Thymus (tissue), 11 donors: Measurements from ENCODE around the gene LCA5. TPM values are rescaled to one million over a fixed set of nuclear protein-coding genes. Genes with fewer than 3 reads are reported as not detected.
"Not testable (repeated sequence)": the region's sequence is repeated elsewhere in the genome, so short reads cannot be mapped to it uniquely, and the experiment has no call there.

Experiments
- DNase-seq, 9 donors: peaks; one replicate each; pipeline ENCODE4 v3.0.0-alpha.2; 2013; ENCODE audit warnings: low spot score in 9 of 9, low read depth in 6 of 9, missing footprints in 1 of 9
- H3K27ac ChIP-seq, 2 donors: one replicate each; pipeline ENCODE4 v1.5.1; 2013; ENCODE audit warnings: control low read depth in 1 of 2, low read depth in 1 of 2, low read length in 1 of 2, mild to moderate bottlenecking in 1 of 2, moderate library complexity in 1 of 2
- H3K27me3 ChIP-seq, 2 donors: one replicate each; pipeline ENCODE4 v1.5.1; 2013; ENCODE audit warnings: low read length in 1 of 2; ENCODE audit not compliant: control insufficient read depth in 2 of 2, insufficient read depth in 1 of 2
- H3K36me3 ChIP-seq, 2 donors: one replicate each; pipeline ENCODE4 v1.5.1; 2013; ENCODE audit warnings: low read length in 1 of 2, mild to moderate bottlenecking in 1 of 2, moderate library complexity in 1 of 2; ENCODE audit not compliant: control insufficient read depth in 2 of 2, insufficient read depth in 2 of 2
- H3K4me1 ChIP-seq, 2 donors: one replicate each; pipeline ENCODE4 v1.5.1; 2013; ENCODE audit warnings: low read length in 2 of 2; ENCODE audit not compliant: control insufficient read depth in 2 of 2, insufficient read depth in 2 of 2
- H3K4me3 ChIP-seq, 2 donors: one replicate each; pipeline ENCODE4 v1.5.1; 2013; ENCODE audit warnings: low read length in 2 of 2, control low read depth in 1 of 2, mild to moderate bottlenecking in 1 of 2
- H3K9me3 ChIP-seq, 2 donors: one replicate each; pipeline ENCODE4 v1.5.1; 2013; ENCODE audit warnings: low read length in 1 of 2, mild to moderate bottlenecking in 1 of 2; ENCODE audit not compliant: control insufficient read depth in 2 of 2, insufficient read depth in 1 of 2
- WGBS: extraction: QIAGEN DNeasy Blood & Tissue Kit; methylation state at CpG from one replicate; pipeline ENCODE4 v1.1.7; 2013; 5-methylcytosine and 5-hydroxymethylcytosine counted together
- polyA plus RNA-seq: library from polyadenylated mRNA; stranded (reverse); fragments of 200-250 nt; gene quantifications from one replicate; pipeline ENCODE4 v1.2.3, GENCODE V29; 2013
- total RNA-seq: library from RNA; stranded (reverse); fragments of 120-200 nt; gene quantifications from one replicate; pipeline ENCODE4 v1.2.4, GENCODE V29; 2013
- donor health status: healthy.

LCA5 gene
- total and polyA plus RNA-seq, 2 donors, result 1.3 to 1.7 TPM

DNA sequence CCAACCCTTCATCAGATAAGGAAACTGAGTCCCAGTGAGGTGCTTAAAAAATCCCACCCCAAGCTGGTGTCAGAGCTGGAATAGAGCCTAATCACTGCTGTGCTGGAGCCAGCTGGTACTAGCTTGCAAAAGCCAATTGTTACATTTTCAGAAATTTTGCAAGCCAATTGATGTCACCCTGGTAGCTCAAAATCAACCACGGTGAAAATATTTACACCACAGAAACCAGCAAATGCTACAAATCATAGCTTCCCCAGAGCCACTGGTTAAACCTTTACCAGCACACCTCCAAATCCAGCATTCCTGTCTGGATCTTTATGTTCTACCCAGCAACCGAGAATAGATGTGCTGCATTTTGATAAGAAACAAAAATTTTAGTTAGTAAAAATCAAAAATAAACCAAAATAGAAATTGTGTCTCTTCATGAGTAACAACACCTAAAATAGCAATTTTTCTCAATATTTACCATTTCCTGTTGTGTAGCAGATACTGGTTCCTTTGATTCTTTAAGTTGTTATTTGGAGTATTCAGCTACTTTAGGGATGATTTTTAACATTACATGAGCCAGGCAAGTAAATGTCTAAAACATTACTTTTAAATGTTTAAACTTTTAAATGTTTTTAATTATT lies 7.2 kb upstream of the LCA5 start:
- Histone ChIP-seq H3K27me3 (no peaks in the 10 kb centered on the region), H3K4me3 (no peak overlapping the region), H3K4me1 (peaks cover 0 to 5% of the 10 kb centered on the region in 2 donors), H3K27ac (peak overlapping the region; percentile 8 to 49), H3K9me3 (no peaks in the 10 kb centered on the region), H3K36me3 (no peaks in the 10 kb centered on the region)
- WGBS, result 87% methylated on average over 2 of the region's 2 CpGs
- no peak for DNase-seq

- no peak overlapping the region for H3K27ac ChIP-seq
- 100% methylated on average over 1 of the region's 1 CpG for WGBS
Measured at GRCh38 chr6:79543886-79544285, 6.7 kb upstream of the LCA5 start.

GRCh38 chr6:79543411-79543810 lies 6.2 kb upstream of the LCA5 start:
- no peaks in the 10 kb centered on the region for H3K9me3 ChIP-seq
- DNase-seq, result no peak
- no peak overlapping the region for H3K27ac ChIP-seq
- WGBS, result 97% methylated on average over 1 of the region's 1 CpG
- H3K4me3 ChIP-seq, result no peak overlapping the region
- no peaks in the 10 kb centered on the region for H3K27me3 ChIP-seq
- no peaks in the 10 kb centered on the region for H3K36me3 ChIP-seq
- H3K4me1 ChIP-seq, result peaks cover 0 to 5% of the 10 kb centered on the region in 2 donors

More at GRCh38 chr6:79543886-79544285, 6.7 kb upstream of the LCA5 start:
- Histone ChIP-seq H3K9me3 (no peaks in the 10 kb centered on the region), H3K4me1 (peaks cover 0 to 5% of the 10 kb centered on the region in 2 donors), H3K36me3 (no peaks in the 10 kb centered on the region), H3K27me3 (no peaks in the 10 kb centered on the region), H3K4me3 (no peak overlapping the region)
- DNase-seq, result no peak

- H3K9me3 ChIP-seq, result no peaks in the 10 kb centered on the region
- peaks cover 2 to 13% of the 10 kb centered on the region in 2 donors for H3K27me3 ChIP-seq
- WGBS, result 74% methylated on average over 14 of the region's 14 CpGs
- H3K36me3 ChIP-seq, result no peaks in the 10 kb centered on the region
- H3K4me1 ChIP-seq, result peaks cover 0 to 7% of the 10 kb centered on the region in 2 donors
- no peak for DNase-seq
- peak overlapping the region; percentile 68 to 85 for H3K4me3 ChIP-seq
- no peak overlapping the region for H3K27ac ChIP-seq
Measured at GRCh38 chr6:79538106-79538971, 1.1 kb upstream of the LCA5 start.

GRCh38 chr6:79536585-79536953 lies 661 bp downstream of the LCA5 start:
- peaks cover 2 to 13% of the 10 kb centered on the region in 2 donors for H3K27me3 ChIP-seq
- peaks cover 0 to 7% of the 10 kb centered on the region in 2 donors for H3K4me1 ChIP-seq
- H3K9me3 ChIP-seq, result no peaks in the 10 kb centered on the region
- no peaks in the 10 kb centered on the region for H3K36me3 ChIP-seq
- peak overlapping the region; percentile 74 for H3K27ac ChIP-seq
- peak overlapping the region; percentile 68 to 85 for H3K4me3 ChIP-seq
- 5% methylated on average over 9 of the region's 9 CpGs for WGBS
- peak in 2 of 9 donors; percentile 1 to 25 for DNase-seq

GRCh38 chr6:79529567-79529966 lies 7.7 kb downstream of the LCA5 start:
- not testable (repeated sequence) for H3K4me1 ChIP-seq, DNase-seq, H3K27ac ChIP-seq, H3K9me3 ChIP-seq, H3K36me3 ChIP-seq, H3K4me3 ChIP-seq, H3K27me3 ChIP-seq
- WGBS, result 92% methylated on average over 4 of the region's 4 CpGs

DNA sequence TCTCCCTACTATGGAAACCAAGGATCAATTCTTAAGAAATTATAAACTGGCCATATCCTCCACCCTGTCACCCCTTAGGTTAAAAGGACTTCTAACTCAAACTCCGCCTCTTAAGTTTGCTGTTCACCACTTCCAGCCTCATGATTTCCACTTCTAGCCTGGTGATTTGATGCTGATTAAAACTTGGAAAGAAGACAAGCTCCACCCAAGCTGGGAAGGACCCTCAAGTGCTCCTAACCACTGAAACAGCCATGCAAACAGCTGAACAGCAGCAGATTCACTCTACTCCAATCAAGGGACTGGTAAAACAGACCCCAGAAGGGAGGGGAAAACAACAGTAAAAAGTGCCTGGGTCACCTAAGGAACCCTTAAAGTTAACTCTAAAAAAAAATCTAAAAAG lies 10.3 kb downstream of the LCA5 start:
- Histone ChIP-seq H3K36me3 (no peaks in the 10 kb centered on the region), H3K4me1 (no peaks in the 10 kb centered on the region), H3K9me3 (no peaks in the 10 kb centered on the region), H3K4me3 (no peak overlapping the region), H3K27ac (no peak overlapping the region), H3K27me3 (no peaks in the 10 kb centered on the region)
- DNase-seq, result no peak
- 99% methylated on average over 1 of the region's 1 CpG for WGBS

DNA sequence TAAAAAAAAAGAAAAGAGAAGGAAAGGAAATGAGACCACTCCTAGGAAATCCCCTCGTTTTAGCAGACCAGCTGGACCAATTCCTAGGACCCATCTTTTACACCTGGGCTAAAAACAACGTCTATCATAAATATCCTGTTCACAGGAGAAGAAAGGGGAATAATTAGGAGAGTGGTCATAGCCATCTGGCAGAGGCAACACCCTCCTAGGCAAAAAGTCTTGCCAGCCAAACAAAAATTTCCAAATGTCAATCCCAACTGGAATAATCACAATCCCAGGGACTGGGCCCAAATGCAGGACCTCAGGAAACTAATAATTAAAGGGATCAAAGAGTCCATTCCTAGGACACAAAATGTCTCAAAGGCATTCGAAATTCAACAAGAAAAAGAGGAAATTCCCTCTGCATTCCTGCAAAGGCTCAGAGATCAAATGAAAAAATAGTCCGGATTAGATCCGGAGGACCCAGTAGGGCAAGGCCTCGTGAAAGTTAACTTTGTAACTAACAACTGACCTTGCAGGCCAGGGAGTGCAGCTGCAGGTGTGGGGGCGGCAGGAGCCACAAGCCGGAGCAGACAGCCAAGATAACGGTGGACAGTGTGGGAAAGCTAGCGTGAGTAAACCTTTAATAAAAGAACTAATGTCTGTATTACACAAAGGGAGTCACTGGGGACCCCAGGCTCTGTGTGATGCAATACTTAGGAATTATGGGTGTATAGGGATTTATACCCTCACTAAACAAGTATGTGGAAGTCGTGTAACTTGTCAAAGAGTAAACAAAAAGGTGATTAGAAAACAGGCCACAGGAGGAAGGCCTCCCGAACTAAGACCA lies 11.7 kb downstream of the LCA5 start:
- no peak overlapping the region for H3K27ac ChIP-seq
- no peaks in the 10 kb centered on the region for H3K36me3 ChIP-seq
- H3K4me1 ChIP-seq, result no peaks in the 10 kb centered on the region
- H3K4me3 ChIP-seq, result no peak overlapping the region
- 92% methylated on average over 12 of the region's 12 CpGs for WGBS
- H3K9me3 ChIP-seq, result no peaks in the 10 kb centered on the region
- no peaks in the 10 kb centered on the region for H3K27me3 ChIP-seq
- no peak for DNase-seq

DNA sequence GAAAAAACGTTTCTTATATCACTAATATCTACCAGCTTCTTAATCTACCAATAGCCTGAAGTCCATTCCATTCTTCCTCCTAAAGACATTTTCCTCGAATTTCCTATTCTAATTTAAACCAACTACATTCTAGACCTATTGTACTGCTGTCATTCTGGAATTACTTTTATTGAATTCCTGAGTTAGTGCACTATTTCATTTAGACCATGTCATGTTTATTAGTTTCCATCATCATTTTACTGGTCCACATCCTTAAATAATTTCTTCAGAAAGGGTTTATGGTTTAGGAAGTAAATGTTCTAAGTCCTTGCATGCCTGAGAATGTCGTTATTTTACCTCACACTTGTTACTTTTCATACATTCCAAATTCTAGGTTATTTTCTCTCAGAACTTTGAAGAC lies 13.2 kb downstream of the LCA5 start:
- Histone ChIP-seq H3K9me3 (no peaks in the 10 kb centered on the region), H3K27me3 (no peaks in the 10 kb centered on the region), H3K27ac (no peak overlapping the region), H3K4me3 (no peak overlapping the region), H3K36me3 (no peaks in the 10 kb centered on the region), H3K4me1 (no peaks in the 10 kb centered on the region)
- DNase-seq, result no peak
- WGBS, result 92% methylated on average over 3 of the region's 3 CpGs
